Ishikawa (cell line): Measurements from ENCODE around the gene ZNF592.

Experiments used
- CEBPB ChIP-seq: IDR thresholded peaks from 2 replicates; pipeline ENCODE4 v1.6.1; 2012
- CREB1 ChIP-seq: IDR thresholded peaks from 2 replicates; pipeline ENCODE4 v1.6.1; 2012; ENCODE audit warnings: low read depth
- EGR1 ChIP-seq: IDR thresholded peaks from 2 replicates; pipeline ENCODE4 v1.6.1; 2012
- EP300 ChIP-seq: IDR thresholded peaks from 2 replicates; pipeline ENCODE4 v1.6.1; 2012; ENCODE audit warnings: borderline replicate concordance
- FOXM1 ChIP-seq: IDR thresholded peaks from 2 replicates; pipeline ENCODE4 v1.6.1; 2012; ENCODE audit warnings: low read depth, borderline replicate concordance
- MAX ChIP-seq: IDR thresholded peaks from 2 replicates; pipeline ENCODE4 v1.6.1; 2012
- NFIC ChIP-seq: IDR thresholded peaks from 2 replicates; pipeline ENCODE4 v1.6.1; 2012
- RAD21 ChIP-seq: IDR thresholded peaks from 2 replicates; pipeline ENCODE4 v1.6.1; 2012; ENCODE audit warnings: low read depth
- REST ChIP-seq: IDR thresholded peaks from 2 replicates; pipeline ENCODE4 v1.6.1; 2012; ENCODE audit warnings: low read depth, mild to moderate bottlenecking
- TAF1 ChIP-seq: IDR thresholded peaks from 2 replicates; pipeline ENCODE4 v1.6.1; 2012; ENCODE audit warnings: low read depth, mild to moderate bottlenecking
- TCF12 ChIP-seq: IDR thresholded peaks from 2 replicates; pipeline ENCODE4 v1.6.1; 2012; ENCODE audit warnings: low read depth
- TEAD4 ChIP-seq: IDR thresholded peaks from 2 replicates; pipeline ENCODE4 v1.6.1; 2012
- USF1 ChIP-seq: IDR thresholded peaks from 2 replicates; pipeline ENCODE4 v1.6.1; 2012
- YY1 ChIP-seq: IDR thresholded peaks from 2 replicates; pipeline ENCODE4 v1.6.1; 2012; ENCODE audit warnings: low read depth
- ZBTB7A ChIP-seq: IDR thresholded peaks from 2 replicates; pipeline ENCODE4 v1.6.1; 2012; ENCODE audit warnings: low read depth

The ZNF592 gene

GRCh38 chr15:84810073-84810840, 61.9 kb downstream of the ZNF592 start:
- no peak for TF ChIP-seq CREB1
- TF ChIP-seq YY1 = no peak
- no peak for TF ChIP-seq REST
- TF ChIP-seq FOXM1 = no peak
- TF ChIP-seq EGR1 = no peak

- TF ChIP-seq EP300 = no peak
- TF ChIP-seq REST = no peak
- TF ChIP-seq FOXM1 = no peak
- no peak for TF ChIP-seq NFIC
- no peak for TF ChIP-seq EGR1
- TF ChIP-seq TAF1 = no peak
- TF ChIP-seq MAX = no peak
- TF ChIP-seq TEAD4 = no peak
- no peak for TF ChIP-seq CEBPB
- TF ChIP-seq CREB1 = no peak
- TF ChIP-seq RAD21 = no peak
- no peak for TF ChIP-seq USF1
- TF ChIP-seq TCF12 = no peak
- no peak for TF ChIP-seq ZBTB7A
- TF ChIP-seq YY1 = no peak
These were observed 62.8 kb downstream of the ZNF592 start for GRCh38 chr15:84811151-84811550.

GRCh38 chr15:84811828-84812227, 63.4 kb downstream of the ZNF592 start:
- TF ChIP-seq YY1 = no peak
- no peak for TF ChIP-seq CEBPB
- TF ChIP-seq FOXM1 = no peak
- no peak for TF ChIP-seq CREB1
- TF ChIP-seq ZBTB7A = no peak
- TF ChIP-seq EGR1 = no peak
- TF ChIP-seq TCF12 = no peak
- no peak for TF ChIP-seq RAD21
- no peak for TF ChIP-seq NFIC
- no peak for TF ChIP-seq MAX
- no peak for TF ChIP-seq USF1
- TF ChIP-seq TAF1 = no peak
- no peak for TF ChIP-seq TEAD4
- TF ChIP-seq REST = no peak
- no peak for TF ChIP-seq EP300

GRCh38 chr15:84812842-84813241, 64.5 kb downstream of the ZNF592 start:
- TF ChIP-seq CREB1 (no peak), EGR1 (no peak), TCF12 (no peak), ZBTB7A (no peak), CEBPB (no peak), YY1 (no peak), FOXM1 (no peak), USF1 (no peak), TAF1 (no peak), TEAD4 (no peak)
